GM12892 (cell line): ENCODE results near the gene GNAZ.

Experiments
- POLR2A ChIP-seq: IDR thresholded peaks from 2 replicates; pipeline ENCODE4 v1.6.1; 2011; ENCODE audit warnings: low read depth, low read length, control low read depth
- POLR2AphosphoS5 ChIP-seq: IDR thresholded peaks from 2 replicates; pipeline ENCODE4 v1.6.1; 2011; ENCODE audit warnings: low read depth, low read length, control low read depth

- TF ChIP-seq POLR2AphosphoS5 (no peak), POLR2A (no peak)
Measured at GRCh38 chr22:23088199-23088604, 17.9 kb downstream of the GNAZ start.
